HUES64 (cell line): ENCODE data around the gene EGFR.
A peak's percentile ranks its signal among the peaks of the same experiment; 100 is the strongest.

Source experiments
- H3K27ac ChIP-seq: 2 replicates; pipeline ENCODE4 v1.7.0; 2013; ENCODE audit warnings: low read depth, low read length, inconsistent platforms
- H3K27me3 ChIP-seq: 2 replicates; pipeline ENCODE4 v1.6.1; 2013; ENCODE audit warnings: mild to moderate bottlenecking, low read length; ENCODE audit not compliant: insufficient read depth
- H3K36me3 ChIP-seq: 2 replicates; pipeline ENCODE4 v1.6.1; 2013; ENCODE audit warnings: mild to moderate bottlenecking, low read length; ENCODE audit not compliant: insufficient read depth
- H3K4me1 ChIP-seq: 2 replicates; pipeline ENCODE4 v1.6.1; 2013; ENCODE audit warnings: mild to moderate bottlenecking, low read length, moderate library complexity; ENCODE audit not compliant: insufficient read depth
- H3K4me3 ChIP-seq: 2 replicates; pipeline ENCODE4 v1.5.1; 2013; ENCODE audit warnings: mild to moderate bottlenecking, low read length, moderate library complexity
- H3K9ac ChIP-seq: 2 replicates; pipeline ENCODE4 v1.6.1; 2013; ENCODE audit warnings: mild to moderate bottlenecking, low read depth, low read length
- H3K9me3 ChIP-seq: 2 replicates; pipeline ENCODE4 v1.6.1; 2013; ENCODE audit warnings: low read depth, low read length; ENCODE audit not compliant: insufficient read depth
- WGBS: fragments of 150-250, 120-280 bp; methylation state at CpG from one replicate; pipeline ENCODE4 v1.1.7; 2013; ENCODE audit warnings: missing lambda C conversion rate; 5-methylcytosine and 5-hydroxymethylcytosine counted together

Gene EGFR

DNA sequence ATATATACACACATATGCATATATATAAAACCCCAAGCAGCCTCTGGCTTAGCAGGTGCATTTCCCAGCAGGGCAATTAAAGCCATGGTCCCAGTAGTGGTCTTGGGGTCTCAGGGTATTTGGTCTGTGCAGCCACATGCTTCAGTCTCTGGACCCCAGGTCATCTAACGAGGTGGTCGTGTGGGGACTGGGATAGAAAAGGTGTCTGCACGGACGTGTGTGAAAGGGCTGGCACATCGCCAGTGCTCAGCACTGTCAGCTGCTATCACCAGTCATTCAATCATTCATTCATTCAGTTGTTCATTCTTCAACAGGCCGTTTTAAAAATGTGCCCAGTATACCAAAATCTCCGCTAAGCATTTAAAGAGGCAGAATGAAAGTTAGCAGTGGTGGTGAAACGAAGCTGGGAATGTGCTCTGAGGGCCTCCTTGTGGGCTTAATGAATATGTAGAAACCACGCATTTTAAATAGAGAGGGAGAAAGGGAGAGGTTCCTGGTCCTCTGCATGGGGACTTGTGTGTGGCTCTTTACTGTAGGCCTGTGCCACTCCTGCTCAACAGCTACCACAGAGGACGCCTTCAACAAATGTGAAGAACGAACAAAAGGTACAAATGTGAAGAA lies 170.4 kb downstream of the EGFR start:
- 67% methylated on average over 11 of the region's 11 CpGs for WGBS
- H3K27ac ChIP-seq = no peak overlapping the region
- H3K27me3 ChIP-seq = no peaks in the 10 kb centered on the region
- peaks cover 53% of the 10 kb centered on the region for H3K4me1 ChIP-seq
- H3K9me3 ChIP-seq = no peaks in the 10 kb centered on the region
- H3K4me3 ChIP-seq = no peak overlapping the region
- no peak overlapping the region for H3K9ac ChIP-seq
- H3K36me3 ChIP-seq = no peaks in the 10 kb centered on the region

GRCh38 chr7:55189878-55190436 lies 171.1 kb downstream of the EGFR start:
- Histone ChIP-seq H3K9me3 (no peaks in the 10 kb centered on the region), H3K4me1 (peaks cover 53% of the 10 kb centered on the region), H3K27ac (no peak overlapping the region), H3K4me3 (no peak overlapping the region), H3K27me3 (no peaks in the 10 kb centered on the region), H3K9ac (no peak overlapping the region), H3K36me3 (no peaks in the 10 kb centered on the region)
- 75% methylated on average over 16 of the region's 16 CpGs for WGBS

DNA sequence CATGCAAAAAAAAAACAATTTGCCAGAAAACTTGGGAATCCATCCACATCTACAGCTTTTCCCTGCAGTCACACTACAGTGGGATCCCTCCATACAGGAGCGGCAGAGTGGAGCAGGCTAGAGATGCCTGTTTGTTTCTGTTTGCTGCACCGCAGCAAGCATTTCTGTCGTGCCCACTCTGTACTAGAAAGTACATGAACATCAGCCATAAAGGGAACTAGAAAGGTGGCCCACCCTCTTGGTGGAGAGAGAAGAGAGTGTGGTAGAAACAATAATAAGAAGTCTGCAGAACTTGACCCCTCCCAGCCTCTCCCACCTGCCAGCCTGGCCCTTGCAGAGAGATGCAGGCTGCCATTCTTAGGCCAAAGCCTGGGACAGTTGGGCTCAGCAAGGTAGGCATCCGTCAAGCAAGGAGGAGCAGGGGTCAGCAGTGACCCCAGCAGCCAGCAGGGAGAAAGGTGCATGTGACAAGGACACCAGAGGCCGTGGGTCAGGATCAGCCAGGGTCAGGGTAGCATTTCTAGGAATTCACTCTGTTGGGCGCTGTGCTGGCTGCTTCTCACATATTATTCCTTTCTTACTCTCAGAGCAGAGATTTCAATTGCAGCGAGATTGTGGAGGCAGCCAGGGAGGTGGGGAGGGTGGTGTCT lies 171.8 kb downstream of the EGFR start:
- Histone ChIP-seq H3K4me3 (no peak overlapping the region), H3K36me3 (no peaks in the 10 kb centered on the region), H3K27ac (no peak overlapping the region), H3K4me1 (peaks cover 53% of the 10 kb centered on the region), H3K9me3 (no peaks in the 10 kb centered on the region), H3K9ac (no peak overlapping the region), H3K27me3 (no peaks in the 10 kb centered on the region)
- 87% methylated on average over 6 of the region's 7 CpGs for WGBS

GRCh38 chr7:55191161-55191925 lies 172.5 kb downstream of the EGFR start:
- Histone ChIP-seq H3K9ac (no peak overlapping the region), H3K27ac (no peak overlapping the region), H3K4me1 (peaks cover 50% of the 10 kb centered on the region), H3K9me3 (no peaks in the 10 kb centered on the region), H3K36me3 (no peaks in the 10 kb centered on the region), H3K4me3 (no peak overlapping the region), H3K27me3 (no peaks in the 10 kb centered on the region)
- WGBS = 89% methylated on average over 17 of the region's 17 CpGs

- Histone ChIP-seq H3K4me1 (peaks cover 50% of the 10 kb centered on the region), H3K9ac (no peak overlapping the region), H3K9me3 (no peaks in the 10 kb centered on the region), H3K4me3 (no peak overlapping the region), H3K27ac (peak overlapping the region; percentile 65; the same call in 1 of the 2 replicates), H3K27me3 (no peaks in the 10 kb centered on the region), H3K36me3 (no peaks in the 10 kb centered on the region)
- WGBS = 63% methylated on average over 17 of the region's 17 CpGs
Observed at GRCh38 chr7:55191926-55192692, 173.3 kb downstream of the EGFR start.

- Histone ChIP-seq H3K4me3 (no peak overlapping the region), H3K9me3 (no peaks in the 10 kb centered on the region), H3K36me3 (no peaks in the 10 kb centered on the region), H3K4me1 (peaks cover 50% of the 10 kb centered on the region), H3K9ac (no peak overlapping the region), H3K27ac (no peak overlapping the region; the same call in 1 of the 2 replicates), H3K27me3 (no peaks in the 10 kb centered on the region)
- 58% methylated on average over 5 of the region's 7 CpGs for WGBS
Observed at GRCh38 chr7:55192723-55193122, 173.9 kb downstream of the EGFR start.

DNA sequence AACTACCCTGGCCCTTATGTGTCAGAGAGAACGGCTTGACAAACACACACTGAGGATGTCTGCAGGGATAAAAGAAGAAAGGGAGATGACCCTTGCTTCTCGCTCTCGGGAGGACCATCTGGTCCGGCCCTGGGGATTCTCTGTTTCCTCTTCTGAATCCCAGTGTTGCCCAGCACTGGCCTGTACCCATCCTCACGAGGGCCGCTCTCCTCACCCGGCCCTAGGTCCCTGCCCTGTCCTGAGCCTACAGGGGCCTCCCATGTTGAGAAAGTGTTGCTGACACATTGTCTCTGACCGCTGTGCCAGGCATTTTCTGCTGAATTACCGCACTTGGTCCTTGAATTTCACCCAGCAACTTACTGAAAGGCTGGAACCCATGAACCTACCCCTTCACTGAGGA lies 174.4 kb downstream of the EGFR start:
- Histone ChIP-seq H3K36me3 (no peaks in the 10 kb centered on the region), H3K27me3 (no peaks in the 10 kb centered on the region), H3K27ac (no peak overlapping the region; the same call in 1 of the 2 replicates), H3K4me3 (no peak overlapping the region), H3K4me1 (peaks cover 44% of the 10 kb centered on the region), H3K9ac (no peak overlapping the region), H3K9me3 (no peaks in the 10 kb centered on the region)
- WGBS = 88% methylated on average over 9 of the region's 9 CpGs

DNA sequence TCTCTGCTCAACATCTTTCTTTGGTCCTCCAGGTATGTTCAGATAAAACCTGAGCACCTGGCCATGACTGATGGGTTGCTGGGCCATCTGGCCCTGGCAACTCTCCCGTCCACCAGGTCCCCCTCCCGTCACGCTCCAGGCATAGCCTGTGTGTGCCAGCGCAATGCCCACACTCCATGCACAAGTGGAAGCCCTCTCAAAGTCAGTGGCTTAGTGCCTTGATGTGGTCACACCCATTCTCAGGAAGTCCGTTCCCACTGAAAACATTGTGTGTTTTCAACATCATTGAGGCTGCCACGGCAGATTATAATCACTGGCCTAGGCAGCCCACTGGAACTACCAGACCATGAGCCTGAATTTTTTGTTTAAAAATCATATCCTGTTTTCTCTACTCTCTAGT lies 175.7 kb downstream of the EGFR start:
- H3K4me3 ChIP-seq = no peak overlapping the region
- no peaks in the 10 kb centered on the region for H3K9me3 ChIP-seq
- WGBS = 96% methylated on average over 6 of the region's 6 CpGs
- H3K36me3 ChIP-seq = peaks cover 9% of the 10 kb centered on the region; the same call in 1 of the 2 replicates
- H3K4me1 ChIP-seq = peaks cover 32% of the 10 kb centered on the region
- no peak overlapping the region for H3K27ac ChIP-seq
- no peaks in the 10 kb centered on the region for H3K27me3 ChIP-seq
- H3K9ac ChIP-seq = no peak overlapping the region

DNA sequence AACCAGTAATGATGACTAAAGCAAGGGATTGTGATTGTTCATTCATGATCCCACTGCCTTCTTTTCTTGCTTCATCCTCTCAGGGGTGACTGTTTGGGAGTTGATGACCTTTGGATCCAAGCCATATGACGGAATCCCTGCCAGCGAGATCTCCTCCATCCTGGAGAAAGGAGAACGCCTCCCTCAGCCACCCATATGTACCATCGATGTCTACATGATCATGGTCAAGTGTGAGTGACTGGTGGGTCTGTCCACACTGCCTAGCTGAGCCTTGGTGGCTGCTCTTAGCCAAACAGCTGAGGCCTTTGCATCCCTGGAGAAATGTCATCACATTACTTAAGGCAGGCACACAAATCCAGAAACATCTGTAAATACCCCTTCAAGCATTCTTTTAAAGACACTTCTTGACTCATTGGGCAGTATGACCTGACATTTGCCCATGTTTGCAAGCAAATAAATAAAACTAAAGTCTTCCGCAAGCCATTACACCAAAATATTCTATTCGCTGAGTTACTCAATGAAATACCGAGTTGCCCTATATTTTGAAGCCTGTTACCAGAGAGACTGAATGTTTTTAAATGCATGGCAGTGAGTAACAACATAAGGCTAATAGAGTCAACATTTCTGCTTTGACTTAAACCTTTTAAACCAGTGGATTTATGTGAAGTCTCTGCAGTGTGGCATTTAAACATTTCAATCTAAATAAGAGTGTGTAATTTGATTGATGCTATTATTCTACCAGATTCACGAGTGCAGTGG lies 180.0 kb downstream of the EGFR start:
- 95% methylated on average over 8 of the region's 8 CpGs for WGBS
- Histone ChIP-seq H3K9me3 (no peaks in the 10 kb centered on the region), H3K4me3 (no peak overlapping the region), H3K36me3 (peaks cover 9% of the 10 kb centered on the region; the same call in 1 of the 2 replicates), H3K9ac (no peak overlapping the region), H3K4me1 (no peaks in the 10 kb centered on the region), H3K27me3 (no peaks in the 10 kb centered on the region), H3K27ac (no peak overlapping the region)

DNA sequence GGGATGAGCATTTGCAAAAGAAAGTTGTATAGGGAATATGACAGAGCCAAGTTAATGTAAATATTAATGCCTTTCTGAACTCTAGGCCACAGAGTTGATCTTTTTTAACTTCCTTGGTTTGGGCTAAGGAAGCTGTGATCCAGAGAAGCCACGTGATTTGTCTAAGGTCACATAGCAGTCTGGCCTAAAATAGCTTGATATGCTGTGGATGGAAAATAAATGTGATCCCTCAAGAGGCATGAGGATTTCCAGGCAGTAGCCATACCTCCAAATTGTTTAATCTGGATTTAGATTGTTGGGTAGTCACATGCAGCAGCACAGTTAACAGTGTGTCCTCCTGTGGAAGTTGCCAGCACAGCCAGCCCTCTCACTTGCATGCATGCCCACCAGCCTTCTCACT lies 180.6 kb downstream of the EGFR start:
- Histone ChIP-seq H3K4me1 (no peaks in the 10 kb centered on the region), H3K36me3 (peaks cover 12% of the 10 kb centered on the region; the same call in 1 of the 2 replicates), H3K9me3 (no peaks in the 10 kb centered on the region), H3K4me3 (no peak overlapping the region), H3K27me3 (no peaks in the 10 kb centered on the region), H3K9ac (no peak overlapping the region), H3K27ac (no peak overlapping the region)
- 89% methylated on average over 1 of the region's 1 CpG for WGBS
